GM18951 (cell line): Measurements from ENCODE around the gene SLC9A3.

Experiments used
- POLR2A ChIP-seq: IDR thresholded peaks from 4 replicates; pipeline ENCODE4 v1.6.1; 2011; ENCODE audit warnings: mild to moderate bottlenecking; ENCODE audit not compliant: insufficient read length, insufficient read depth; ENCODE audit errors: extremely low read depth
- in situ Hi-C: fragments of 300-500 bp; cut with MboI; formaldehyde crosslinking; loops from one replicate; pipeline ENCODE4 v1.12.0; 2022; ENCODE audit warnings: low sequenced_read_pairs, mixed read lengths, inconsistent platforms; ENCODE audit not compliant: unreplicated experiment

SLC9A3 gene

DNA sequence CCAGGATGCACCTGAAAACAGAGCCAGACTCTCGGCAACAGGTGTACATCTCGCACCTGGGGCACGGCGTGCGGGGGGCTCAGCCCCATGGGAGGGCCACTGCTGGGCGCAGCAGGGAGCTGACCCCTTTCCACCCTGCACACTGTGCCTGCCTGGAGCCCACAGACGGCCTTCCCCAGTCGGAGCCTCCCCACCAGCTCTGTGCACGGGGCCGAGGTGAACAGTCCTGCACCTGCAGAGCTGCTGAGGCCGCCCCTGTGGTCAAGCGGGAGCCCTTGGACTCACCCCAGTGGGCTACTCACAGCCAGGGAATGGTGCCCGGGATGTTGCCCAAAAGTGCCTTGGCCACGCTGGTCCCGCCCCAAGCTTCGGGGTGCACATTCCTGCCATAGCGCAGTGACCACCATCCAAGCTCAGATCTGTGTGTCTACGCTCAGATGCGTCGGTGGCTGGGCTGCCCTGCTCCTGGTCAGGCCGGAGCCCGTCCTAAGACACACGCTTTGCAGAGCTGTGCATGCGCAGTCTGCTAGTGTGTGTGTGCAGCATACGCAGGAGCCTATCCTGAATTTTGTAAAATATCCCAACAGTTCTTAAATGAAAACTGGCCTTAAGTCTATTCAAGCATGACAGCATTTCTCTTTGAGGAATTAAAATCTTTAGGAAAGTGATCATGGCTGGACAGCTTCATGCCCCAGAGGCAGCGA lies 89.7 kb downstream of the SLC9A3 start:
- in situ Hi-C loops, result loop anchor here (10.0 kb wide), 1 partner anchor 120 kb away; no protein-coding TSS in a partner anchor
- TF ChIP-seq POLR2A, result no peak

DNA sequence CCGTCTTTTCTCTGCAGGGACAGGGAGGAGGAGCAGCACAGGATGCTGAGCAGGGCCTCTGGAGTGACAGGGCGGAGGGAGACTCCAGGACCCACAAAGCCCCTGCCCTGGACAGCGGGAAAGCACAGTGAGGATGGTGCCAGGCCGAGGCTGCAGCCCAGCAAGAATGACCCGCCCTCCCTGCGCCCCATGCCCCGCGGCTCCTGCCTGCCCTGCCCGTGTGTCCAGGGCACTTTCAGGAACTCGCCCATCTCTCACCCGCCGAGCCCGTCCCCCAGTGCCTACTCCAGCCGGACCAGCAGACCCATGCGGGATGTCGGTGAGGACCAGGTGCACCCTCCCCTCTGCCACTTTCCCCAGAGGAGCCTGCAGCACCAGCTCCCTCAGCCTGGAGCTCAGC lies 90.4 kb downstream of the SLC9A3 start:
- in situ Hi-C loops, result loop anchor here (10.0 kb wide), 1 partner anchor 119 kb away; no protein-coding TSS in a partner anchor
- TF ChIP-seq POLR2A, result no peak

DNA sequence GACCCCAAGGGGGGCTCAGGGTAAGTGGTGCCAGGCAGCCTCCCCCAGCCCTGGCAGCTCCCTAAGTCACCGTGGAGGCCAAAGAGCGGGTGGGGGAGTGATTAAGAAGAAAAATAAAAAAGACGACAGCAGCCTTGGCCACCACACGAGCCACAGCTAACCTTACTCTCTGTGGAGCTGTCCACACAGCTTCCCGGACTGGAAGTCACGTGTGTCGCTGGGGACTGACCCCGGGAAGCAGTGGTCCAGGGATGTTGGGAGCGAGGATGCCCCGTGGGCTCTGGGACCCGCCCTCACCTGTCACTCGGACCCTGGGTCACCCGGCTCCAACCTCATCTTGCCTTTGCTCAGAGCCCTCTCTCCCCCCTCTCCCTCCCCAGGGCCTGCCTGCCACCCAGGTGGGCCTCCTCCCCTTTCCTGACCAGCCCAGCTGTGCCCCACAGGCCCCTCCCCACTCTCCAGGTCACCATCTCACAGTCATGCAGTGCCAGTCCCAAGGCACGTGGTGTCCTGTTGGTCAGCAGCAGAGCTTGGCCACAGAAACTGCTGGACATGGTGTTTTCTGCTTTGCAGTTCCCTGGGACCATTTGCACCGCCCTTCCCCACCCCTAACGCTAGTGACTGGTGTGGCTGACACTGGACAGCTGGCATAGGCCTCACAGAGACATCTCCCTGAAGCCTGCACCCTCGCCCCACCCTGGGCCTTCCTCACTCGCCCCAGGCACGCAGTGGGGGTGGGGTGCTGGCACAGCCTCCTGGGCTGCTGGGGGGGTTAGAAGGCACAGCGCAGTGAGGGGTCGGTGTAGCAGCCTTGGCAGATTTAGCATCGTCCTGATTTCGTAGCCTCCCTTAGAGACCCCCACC lies 91.1 kb downstream of the SLC9A3 start:
- in situ Hi-C loops, result loop anchor here (10.0 kb wide), 1 partner anchor 118 kb away; no protein-coding TSS in a partner anchor
- TF ChIP-seq POLR2A, result no peak

DNA sequence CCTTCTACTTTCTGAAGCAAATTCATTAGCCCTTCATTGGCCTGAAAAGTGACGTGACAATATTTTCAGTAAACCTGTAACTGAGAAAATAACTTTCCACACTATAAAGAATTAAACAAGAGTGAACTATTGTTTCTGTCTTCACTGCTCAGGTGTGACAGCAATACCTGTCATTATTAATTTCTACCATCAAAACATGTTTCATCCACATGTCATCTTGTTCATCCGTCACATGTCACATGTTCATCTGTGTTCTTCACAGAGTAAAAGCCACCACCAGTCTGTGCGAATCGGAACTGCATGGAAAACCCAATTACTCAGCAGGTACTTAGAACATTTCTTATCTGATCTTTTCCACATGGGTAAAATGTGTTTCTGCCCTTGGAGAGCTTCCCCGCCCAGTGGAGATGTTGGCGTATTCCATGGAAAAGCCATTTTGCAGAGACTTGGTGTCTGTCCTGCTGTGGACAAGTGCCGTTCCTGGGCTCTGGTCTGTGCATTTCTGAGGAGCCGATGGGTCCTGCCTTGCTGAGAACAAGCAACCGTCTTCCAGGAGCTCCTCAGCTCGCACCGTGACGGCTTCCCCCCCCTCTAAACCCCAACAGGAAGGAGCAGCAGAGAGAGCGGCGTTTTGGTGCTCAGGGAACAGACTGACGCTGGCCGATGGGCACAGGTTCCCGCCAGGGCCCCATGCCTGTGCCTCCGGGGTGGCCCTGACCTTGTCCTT lies 91.9 kb downstream of the SLC9A3 start:
- in situ Hi-C loops, result loop anchor here (10.0 kb wide), 1 partner anchor 118 kb away; no protein-coding TSS in a partner anchor
- no peak for TF ChIP-seq POLR2A

DNA sequence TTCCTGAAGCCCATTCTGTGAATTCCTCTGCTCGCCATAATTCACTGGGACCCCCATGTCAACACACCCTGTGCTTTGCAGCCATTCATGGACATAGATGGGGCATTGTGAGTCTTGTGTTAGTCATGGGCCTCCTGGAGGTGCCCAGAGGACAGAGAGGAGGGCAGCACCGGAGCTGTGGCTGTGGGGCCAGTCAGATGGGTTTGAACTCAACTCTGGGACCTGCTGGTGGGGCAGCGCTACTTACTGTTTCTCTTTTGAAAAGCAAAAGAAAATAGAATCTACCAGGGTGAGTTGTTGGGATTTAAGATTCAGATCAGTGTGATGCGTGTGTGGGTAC lies 92.6 kb downstream of the SLC9A3 start:
- no peak for TF ChIP-seq POLR2A
- in situ Hi-C loops, result loop anchor here (10.0 kb wide), 1 partner anchor 117 kb away; no protein-coding TSS in a partner anchor

DNA sequence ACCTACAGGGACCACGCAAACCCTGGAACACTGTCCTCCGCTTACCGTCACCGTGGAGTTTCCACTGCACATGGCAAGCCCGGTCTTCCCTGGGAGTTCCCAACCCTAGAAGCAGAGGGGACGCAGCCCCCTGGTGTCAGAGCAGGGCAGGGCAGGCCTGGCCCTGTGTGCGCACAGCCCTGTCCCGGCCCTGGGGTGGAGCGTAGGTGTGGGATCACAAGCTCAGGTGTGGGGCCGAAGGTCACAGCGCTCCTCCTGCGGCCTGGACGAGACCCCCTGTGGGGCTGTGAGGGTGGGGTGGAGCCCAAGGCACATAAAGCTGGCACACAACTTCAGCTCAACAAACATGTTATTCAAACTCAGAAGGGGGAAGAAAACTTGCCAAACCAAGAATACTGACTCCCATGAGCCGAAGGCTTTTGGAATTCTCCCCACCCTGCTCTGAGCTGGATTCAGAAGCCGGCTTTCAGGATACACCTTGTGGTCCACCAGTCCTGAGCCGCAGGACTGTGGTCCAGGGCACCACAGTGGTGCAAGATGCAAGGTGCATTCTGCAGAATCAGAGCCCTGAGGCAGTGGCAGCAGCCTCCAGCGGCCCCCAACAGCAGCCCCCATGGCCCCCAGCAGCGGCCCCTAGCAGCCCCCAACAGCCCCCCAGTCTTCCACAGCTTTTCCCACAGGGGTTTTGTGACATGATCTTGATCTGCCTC lies 93.1 kb downstream of the SLC9A3 start:
- TF ChIP-seq POLR2A, result no peak
- in situ Hi-C loops, result loop anchor here (10.0 kb wide), 1 partner anchor 116 kb away; no protein-coding TSS in a partner anchor

DNA sequence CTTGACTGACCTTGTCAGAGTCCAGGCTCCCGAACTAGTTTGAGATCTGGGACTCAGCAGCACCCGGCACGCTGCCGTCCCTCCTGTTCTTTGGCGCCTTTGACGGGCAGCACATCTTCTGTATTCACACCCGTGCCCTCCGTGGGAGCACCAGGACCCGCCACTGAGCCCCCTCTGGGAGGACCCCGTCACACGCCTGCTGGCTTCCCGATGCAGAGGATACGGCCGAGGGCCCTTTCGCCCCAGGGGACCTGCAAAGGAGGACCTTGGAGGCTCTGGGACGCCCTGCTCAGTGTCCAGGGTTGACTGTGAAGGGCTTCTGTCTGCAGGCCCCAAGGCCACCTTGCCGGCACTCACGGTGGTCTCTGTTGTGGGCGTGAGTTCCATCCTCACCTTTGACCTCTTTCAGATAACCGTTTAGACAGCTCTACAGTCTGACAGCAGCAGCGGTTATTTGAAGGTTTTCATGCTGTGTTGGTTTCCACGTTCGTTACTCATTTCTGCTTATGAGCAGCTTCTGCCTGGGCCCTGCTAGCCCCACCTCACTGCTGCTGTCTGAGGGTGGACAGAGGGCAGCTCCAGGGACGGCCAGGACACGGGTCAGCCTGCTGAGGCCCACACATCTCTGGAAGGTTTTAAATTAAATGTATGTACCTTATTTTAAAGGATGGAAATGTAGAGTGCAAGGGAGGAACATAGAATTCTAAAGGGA lies 93.9 kb downstream of the SLC9A3 start:
- in situ Hi-C loops, result loop anchor here (10.0 kb wide), 1 partner anchor 116 kb away; no protein-coding TSS in a partner anchor
- TF ChIP-seq POLR2A, result no peak

DNA sequence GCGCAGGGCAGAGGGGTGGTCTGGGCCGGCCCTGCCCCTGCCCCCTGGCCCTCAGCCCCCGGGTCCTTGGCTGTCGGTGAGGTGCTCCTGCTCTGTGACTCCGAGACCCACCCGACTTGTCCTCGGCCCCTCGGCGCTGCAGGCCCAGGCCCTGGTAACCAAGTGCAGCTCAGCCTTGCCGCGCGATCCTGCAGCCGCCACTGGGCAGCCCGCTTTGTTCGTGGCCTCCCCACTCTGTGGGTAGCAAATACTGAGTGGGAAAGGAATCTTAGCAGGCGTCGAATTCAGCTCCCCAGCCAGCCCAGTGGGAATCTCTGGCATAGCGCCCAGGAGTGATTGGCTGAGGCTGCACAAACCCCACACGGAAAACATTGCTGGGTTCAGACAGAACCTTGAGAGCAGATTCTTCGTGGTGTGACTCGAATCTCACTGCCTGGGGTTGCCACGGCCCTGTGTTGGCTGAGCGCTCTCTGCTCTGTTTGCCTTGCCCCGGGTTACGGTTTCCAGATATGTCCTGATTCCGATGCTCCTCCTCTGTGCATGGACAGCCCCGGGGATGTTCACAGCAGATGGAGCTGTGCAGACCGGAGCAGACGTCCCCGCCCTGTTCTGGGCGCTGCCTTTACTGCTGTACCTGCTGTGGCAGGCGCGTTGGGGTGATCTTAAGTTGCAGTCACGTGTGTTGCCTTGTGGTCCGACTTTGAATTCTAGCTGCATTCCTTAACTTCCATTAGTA lies 94.6 kb downstream of the SLC9A3 start:
- in situ Hi-C loops, result loop anchor here (10.0 kb wide), 1 partner anchor 115 kb away; no protein-coding TSS in a partner anchor
- TF ChIP-seq POLR2A, result no peak

DNA sequence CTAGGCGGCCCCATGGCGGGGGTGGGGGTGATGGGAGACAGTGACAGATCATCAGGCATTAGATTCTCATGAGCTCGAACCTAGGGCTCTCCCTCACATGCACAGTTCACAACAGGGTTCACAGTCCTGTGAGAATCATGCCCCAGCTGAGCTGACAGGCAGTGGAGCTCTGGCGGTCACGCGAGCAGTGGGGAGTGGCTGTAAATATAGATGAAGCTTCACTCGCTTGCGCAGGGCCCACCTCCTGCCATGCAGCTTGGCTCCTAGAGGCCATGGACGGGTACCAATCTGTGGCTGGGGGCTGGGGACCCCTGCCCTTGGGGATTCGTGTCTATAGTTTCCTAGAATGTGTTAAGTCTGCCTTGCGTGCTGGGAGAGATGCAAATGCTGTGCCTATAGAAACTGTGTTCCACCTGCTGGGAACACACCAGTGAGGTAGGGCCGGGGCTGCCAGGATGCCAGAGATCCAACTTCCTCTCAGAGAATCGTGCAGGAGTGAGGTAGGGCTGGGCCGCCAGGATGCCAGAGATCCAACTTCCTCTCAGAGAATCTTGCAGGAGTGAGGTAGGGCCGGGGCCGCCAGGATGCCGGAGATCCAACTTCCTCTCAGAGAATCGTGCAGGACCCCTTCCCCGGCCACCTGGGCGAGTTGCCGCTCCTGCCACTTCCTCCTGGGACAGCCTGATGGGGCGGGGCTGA lies 95.3 kb downstream of the SLC9A3 start:
- in situ Hi-C loops, result no loop called here
- no peak for TF ChIP-seq POLR2A

DNA sequence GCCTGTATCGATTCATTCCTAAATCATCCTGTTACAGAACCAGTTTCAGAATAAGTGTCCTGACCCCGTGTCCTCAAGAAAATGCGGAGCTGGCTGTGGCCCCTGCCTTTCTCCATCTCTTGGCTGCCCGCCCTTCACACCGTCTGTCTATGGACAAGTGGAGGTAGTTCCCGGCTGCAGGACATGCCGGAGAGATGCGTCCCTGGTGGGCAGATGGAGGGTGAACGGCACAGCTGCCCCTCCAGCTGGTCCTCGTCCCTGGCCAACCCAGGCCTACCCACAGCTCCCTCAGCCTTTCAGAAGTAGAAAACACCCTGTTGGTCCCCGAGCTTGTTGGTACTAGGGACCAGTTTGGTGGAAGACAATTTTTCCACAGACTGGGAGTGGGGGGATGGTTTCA lies 96.0 kb downstream of the SLC9A3 start:
- in situ Hi-C loops, result no loop called here
- no peak for TF ChIP-seq POLR2A
